SH-SY5Y (cell line): ENCODE results near the gene XRCC1.

Experiments used
- GATA2 ChIP-seq: IDR thresholded peaks from 2 replicates; pipeline ENCODE4 v1.6.1; 2011; ENCODE audit warnings: mild to moderate bottlenecking, low read depth, low read length
- GATA3 ChIP-seq: IDR thresholded peaks from 2 replicates; pipeline ENCODE4 v1.6.1; 2011; ENCODE audit warnings: low read depth, mild to moderate bottlenecking, low read length, moderate library complexity

DNA sequence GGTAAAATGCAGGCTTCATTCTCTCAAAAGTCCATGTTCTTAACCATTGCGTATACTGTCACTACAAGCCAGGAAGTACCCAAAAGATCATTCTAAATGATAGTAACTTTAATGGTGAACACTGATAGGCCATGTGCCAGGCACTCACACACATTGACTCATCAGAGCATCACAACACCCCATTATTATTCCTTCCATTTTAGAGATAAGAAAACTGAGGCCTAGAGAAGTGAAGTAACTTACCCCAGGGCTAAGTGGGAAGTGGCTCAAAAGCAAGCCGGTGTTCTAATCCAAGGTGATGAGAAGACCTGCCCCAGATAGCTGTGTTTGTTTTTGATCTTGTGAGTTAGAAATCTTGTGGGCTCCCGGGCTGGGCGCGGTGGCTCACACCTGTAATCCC lies 69.4 kb downstream of the XRCC1 start:
- TF ChIP-seq GATA2, result no peak
- no peak for TF ChIP-seq GATA3
